OCI-LY3 (cell line): ENCODE measurements around the gene PDCD11.

Source experiments
- H2AFZ ChIP-seq: fragments of 200-600, 300-600 bp; shearing (Covaris generic); 2 replicates; pipeline ENCODE4 v1.6.0; 2014; ENCODE audit warnings: antibody characterized with exemption, low read depth, low read length
- H3K27ac ChIP-seq: fragments of 200-600, 300-600 bp; sonication (generic); 2 replicates; pipeline ENCODE4 v1.5.1; 2014; ENCODE audit warnings: mild to moderate bottlenecking, low read length, moderate library complexity, mixed read lengths
- H3K27me3 ChIP-seq: fragments of 200-600, 300-600 bp; sonication (generic); 2 replicates; pipeline ENCODE4 v1.6.1; 2014; ENCODE audit warnings: low read depth, low read length, mixed read lengths
- H3K36me3 ChIP-seq: fragments of 200-600, 300-600 bp; sonication (generic); replicated peaks from 2 replicates; pipeline ENCODE3; 2014; ENCODE audit warnings: low read depth, low read length, mixed read lengths
- H3K4me1 ChIP-seq: fragments of 300-600, 200-600 bp; sonication (generic); 2 replicates; pipeline ENCODE4 v1.6.1; 2014; ENCODE audit warnings: low read length, mixed read lengths
- H3K4me2 ChIP-seq: fragments of 200-600, 300-600 bp; sonication (generic); 2 replicates; pipeline ENCODE4 v1.6.1; 2014; ENCODE audit warnings: low read length, mixed read lengths
- H3K4me3 ChIP-seq: fragments of 300-600, 200-600 bp; sonication (generic); 2 replicates; pipeline ENCODE4 v1.5.1; 2014; ENCODE audit warnings: antibody characterized with exemption, mild to moderate bottlenecking, low read length, moderate library complexity
- H3K79me2 ChIP-seq: fragments of 300-600, 200-600 bp; shearing (Covaris generic); 2 replicates; pipeline ENCODE4 v1.6.1; 2014; ENCODE audit warnings: mild to moderate bottlenecking, low read length, mixed read lengths
- H3K9ac ChIP-seq: fragments of 300-600, 200-600 bp; shearing (Covaris generic); 2 replicates; pipeline ENCODE4 v1.6.0; 2014; ENCODE audit warnings: mild to moderate bottlenecking, low read length, moderate library complexity
- H3K9me3 ChIP-seq: fragments of 200-600, 300-600 bp; shearing (Covaris generic); 2 replicates; pipeline ENCODE4 v1.6.1; 2014; ENCODE audit warnings: low read length, mixed read lengths; ENCODE audit not compliant: insufficient read depth
- H4K20me1 ChIP-seq: fragments of 200-600, 300-600 bp; sonication (generic); 2 replicates; pipeline ENCODE4 v1.6.1; 2016; ENCODE audit warnings: low read length, mixed read lengths; ENCODE audit not compliant: insufficient read depth
- EZH2phosphoT487 ChIP-seq: fragments of 200-600 bp; shearing (Covaris generic); IDR thresholded peaks from 2 replicates; pipeline ENCODE4 v1.6.1; 2018; ENCODE audit warnings: antibody characterized with exemption, mixed run types, low read depth
- TF ChIP-seq, protein P1 (sequence below): fragments of 200-600, 300-600 bp; sonication (generic); IDR thresholded peaks from 2 replicates; pipeline ENCODE4 v1.5.1; 2014; ENCODE audit warnings: antibody characterized with exemption, low read length, low read depth

Gene PDCD11

DNA sequence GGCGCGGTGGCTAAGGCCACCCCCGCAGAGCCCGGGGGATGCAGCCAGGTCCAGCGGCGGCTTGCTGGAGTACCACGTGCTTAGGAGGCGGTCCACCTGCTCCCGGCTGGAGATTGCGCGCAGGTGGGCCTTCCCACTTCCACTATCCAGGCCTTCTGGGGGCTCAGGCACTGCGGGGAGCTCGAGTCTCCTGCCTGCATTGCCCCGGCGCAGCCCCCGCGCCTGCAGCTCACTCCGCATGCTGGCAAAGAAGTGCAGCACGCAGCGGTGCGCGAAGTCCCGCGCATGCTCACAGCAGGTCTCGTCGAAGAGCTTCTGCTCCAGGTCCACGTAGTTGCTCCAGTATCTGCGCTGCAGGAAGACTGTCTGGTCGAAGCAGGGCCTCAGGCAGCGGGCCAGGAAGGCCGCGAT lies 76.8 kb downstream of the PDCD11 start:
- peaks cover 54% of the 10 kb centered on the region for H3K4me1 ChIP-seq

DNA sequence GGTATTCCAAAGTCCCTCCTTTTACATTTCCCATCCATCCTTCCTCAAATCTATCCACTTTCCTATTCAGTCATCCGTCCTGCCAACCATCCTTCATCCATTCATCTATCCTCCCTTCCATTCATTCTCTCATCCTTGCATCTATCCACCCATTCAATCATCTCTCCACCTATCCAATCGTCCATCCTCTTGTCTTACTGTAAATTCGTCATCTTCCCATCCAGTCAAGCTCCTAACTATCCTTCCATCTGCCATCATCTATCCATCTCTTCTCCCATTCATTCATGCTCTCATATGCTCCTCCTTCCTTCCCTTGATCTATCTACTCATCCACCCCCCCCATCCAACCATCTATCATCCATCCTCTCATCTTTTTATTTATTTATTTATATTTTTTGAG lies 77.7 kb downstream of the PDCD11 start:
- no peaks in the 10 kb centered on the region for H3K36me3 ChIP-seq
- no peak overlapping the region for H2AFZ ChIP-seq
- H4K20me1 ChIP-seq = no peaks in the 10 kb centered on the region
- TF ChIP-seq EZH2phosphoT487 = no peak
- TF ChIP-seq, protein P1, sequence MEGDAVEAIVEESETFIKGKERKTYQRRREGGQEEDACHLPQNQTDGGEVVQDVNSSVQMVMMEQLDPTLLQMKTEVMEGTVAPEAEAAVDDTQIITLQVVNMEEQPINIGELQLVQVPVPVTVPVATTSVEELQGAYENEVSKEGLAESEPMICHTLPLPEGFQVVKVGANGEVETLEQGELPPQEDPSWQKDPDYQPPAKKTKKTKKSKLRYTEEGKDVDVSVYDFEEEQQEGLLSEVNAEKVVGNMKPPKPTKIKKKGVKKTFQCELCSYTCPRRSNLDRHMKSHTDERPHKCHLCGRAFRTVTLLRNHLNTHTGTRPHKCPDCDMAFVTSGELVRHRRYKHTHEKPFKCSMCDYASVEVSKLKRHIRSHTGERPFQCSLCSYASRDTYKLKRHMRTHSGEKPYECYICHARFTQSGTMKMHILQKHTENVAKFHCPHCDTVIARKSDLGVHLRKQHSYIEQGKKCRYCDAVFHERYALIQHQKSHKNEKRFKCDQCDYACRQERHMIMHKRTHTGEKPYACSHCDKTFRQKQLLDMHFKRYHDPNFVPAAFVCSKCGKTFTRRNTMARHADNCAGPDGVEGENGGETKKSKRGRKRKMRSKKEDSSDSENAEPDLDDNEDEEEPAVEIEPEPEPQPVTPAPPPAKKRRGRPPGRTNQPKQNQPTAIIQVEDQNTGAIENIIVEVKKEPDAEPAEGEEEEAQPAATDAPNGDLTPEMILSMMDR = no peak
- H3K27ac ChIP-seq = no peak overlapping the region
- H3K4me1 ChIP-seq = peaks cover 47% of the 10 kb centered on the region
- H3K79me2 ChIP-seq = no peaks in the 10 kb centered on the region
- H3K27me3 ChIP-seq = no peaks in the 10 kb centered on the region
- H3K9me3 ChIP-seq = no peaks in the 10 kb centered on the region
- H3K4me3 ChIP-seq = no peak overlapping the region
- no peak overlapping the region for H3K9ac ChIP-seq
- no peak overlapping the region for H3K4me2 ChIP-seq

More for the DNA sequence above, 76.8 kb downstream of the PDCD11 start:
- Histone ChIP-seq H2AFZ (no peak overlapping the region), H4K20me1 (no peaks in the 10 kb centered on the region), H3K4me2 (no peak overlapping the region), H3K27ac (no peak overlapping the region), H3K9me3 (no peaks in the 10 kb centered on the region), H3K36me3 (no peaks in the 10 kb centered on the region), H3K9ac (no peak overlapping the region), H3K4me3 (no peak overlapping the region), H3K79me2 (no peaks in the 10 kb centered on the region), H3K27me3 (no peaks in the 10 kb centered on the region)
- no peak for TF ChIP-seq EZH2phosphoT487
- TF ChIP-seq, protein P1 = no peak

DNA sequence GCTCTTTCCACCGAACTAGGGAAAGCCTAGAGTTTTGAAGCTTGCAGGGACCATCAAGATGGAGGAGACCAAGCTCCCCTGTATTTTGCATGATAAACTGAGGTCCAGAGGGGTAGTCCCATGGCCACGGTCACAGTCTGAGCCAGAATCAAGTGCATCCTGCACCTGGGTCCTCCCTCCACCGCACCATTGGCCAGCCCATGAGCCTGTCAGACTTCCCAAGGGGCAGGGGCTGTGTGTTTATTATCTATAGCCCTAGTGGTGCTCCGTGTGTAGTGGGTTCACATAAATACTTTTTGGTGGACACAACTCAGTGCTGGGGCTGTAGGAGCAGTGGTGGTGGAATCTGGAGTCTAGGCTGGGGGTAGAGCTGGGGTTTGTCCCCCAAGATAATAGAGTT lies 79.0 kb downstream of the PDCD11 start:
- Histone ChIP-seq H3K27ac (no peak overlapping the region), H2AFZ (no peak overlapping the region), H3K4me1 (peaks cover 36% of the 10 kb centered on the region), H4K20me1 (no peaks in the 10 kb centered on the region), H3K4me2 (no peak overlapping the region), H3K79me2 (no peaks in the 10 kb centered on the region), H3K27me3 (no peaks in the 10 kb centered on the region), H3K36me3 (no peaks in the 10 kb centered on the region), H3K9ac (no peak overlapping the region), H3K9me3 (no peaks in the 10 kb centered on the region), H3K4me3 (no peak overlapping the region)
- no peak for TF ChIP-seq EZH2phosphoT487
- TF ChIP-seq, protein P1 = no peak

DNA sequence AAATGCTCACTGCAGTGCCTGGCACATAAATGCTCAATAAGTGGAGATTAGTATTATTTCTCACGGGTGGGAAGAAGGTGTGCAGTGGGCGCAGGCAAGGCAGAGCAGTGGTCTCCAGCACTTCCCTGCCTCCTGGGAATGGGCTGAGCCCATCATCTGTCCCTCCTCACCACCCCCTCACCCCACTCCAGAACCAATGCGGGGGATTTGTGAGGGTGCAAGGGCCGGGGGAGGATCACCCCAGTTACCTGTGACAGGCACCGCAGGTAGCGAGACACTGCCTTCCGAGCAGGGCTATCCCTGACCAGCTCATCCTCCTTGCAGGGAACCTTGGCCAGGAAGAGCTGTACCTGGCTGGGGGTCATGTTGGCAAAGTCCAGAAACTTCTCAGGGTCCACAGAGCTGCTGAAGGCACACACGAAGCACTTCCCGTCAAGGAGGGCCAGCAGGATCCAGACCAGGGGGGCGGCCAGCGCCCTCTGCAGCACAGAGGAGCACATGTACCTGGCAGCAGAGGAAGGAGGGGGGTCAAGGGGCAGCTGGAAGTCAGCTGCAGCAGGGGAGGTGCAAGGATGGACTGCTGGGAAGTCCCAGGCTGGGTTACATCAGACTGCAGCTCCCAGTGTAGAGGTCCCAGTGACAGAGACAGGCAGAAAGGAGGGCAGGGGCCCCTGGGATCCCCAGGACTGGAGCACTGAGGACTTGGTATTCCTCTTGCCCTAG lies 79.8 kb downstream of the PDCD11 start:
- Histone ChIP-seq H3K9ac (no peak overlapping the region), H3K27me3 (no peaks in the 10 kb centered on the region), H3K4me3 (no peak overlapping the region), H3K36me3 (no peaks in the 10 kb centered on the region), H4K20me1 (no peaks in the 10 kb centered on the region), H3K79me2 (no peaks in the 10 kb centered on the region), H3K4me1 (peaks cover 28% of the 10 kb centered on the region), H2AFZ (0 out of 2 replicates have a peak overlapping the region, but pooled peaks have one; percentile 21), H3K9me3 (no peaks in the 10 kb centered on the region), H3K27ac (no peak overlapping the region), H3K4me2 (no peak overlapping the region)
- TF ChIP-seq, protein P1 = peak; percentile 50
- TF ChIP-seq EZH2phosphoT487 = no peak
